Gastroesophageal sphincter (tissue), 3 donors: ENCODE measurements around the gene COA3.

Source experiments
- CTCF ChIP-seq, 4 experiments: fragments of 200-600 bp in 2 of 4; fragments of 450-650 bp in 2 of 4; sonication (generic) in 1 of 4; IDR thresholded peaks; one replicate each; pipeline ENCODE4 v1.5.1; 2017 to 2019; ENCODE audit warnings: antibody characterized with exemption in 4 of 4, mild to moderate bottlenecking in 2 of 4, moderate library complexity in 2 of 4
- POLR2A ChIP-seq, 2 donors: fragments of 450-650 bp; IDR thresholded peaks; one replicate each; pipeline ENCODE4 v1.6.1; 2017; ENCODE audit warnings: antibody characterized with exemption in 2 of 2, mild to moderate bottlenecking in 2 of 2, moderate library complexity in 1 of 2
- POLR2AphosphoS5 ChIP-seq: sonication (generic); formaldehyde crosslinking; IDR thresholded peaks from one replicate; pipeline ENCODE4 v1.6.1; 2017; ENCODE audit warnings: antibody characterized with exemption

GRCh38 chr17:42772945-42773289 lies 25.6 kb downstream of the COA3 start:
- TF ChIP-seq CTCF (IDR thresholded peaks at IDR 0.05) (no peak), POLR2A (IDR thresholded peaks at IDR 0.05) (no peak), POLR2AphosphoS5 (no peak)
